ENCODE data around the gene GHRHR.

The GHRHR gene

GRCh38 chr7:30965883-30966282, 2.1 kb downstream of the GHRHR start:
- Histone ChIP-seq H3K36me3 (ENCODE audit: insufficient read depth, low read length) (no peaks in the 10 kb centered on the region), H3K9ac (ENCODE audit: insufficient read length) (no peak overlapping the region), H3K9me3 (ENCODE audit: low read depth, low read length) (no peaks in the 10 kb centered on the region), H3K27ac (no peak overlapping the region), H3K4me3 (no peak overlapping the region)
- TF ChIP-seq FOXP2 (optimal IDR thresholded peaks at IDR 0.05; ENCODE audit: control extremely low read depth, extremely low read length, insufficient read depth) (no peak), POLR2AphosphoS5 (IDR thresholded peaks at IDR 0.05; ENCODE audit: borderline replicate concordance, low read depth, low read length) (no peak), EZH2 (IDR thresholded peaks at IDR 0.05) (no peak)
- no peak for DNase-seq (ENCODE audit: low read depth, low spot score)

- no peaks in the 10 kb centered on the region for H3K36me3 ChIP-seq (ENCODE audit: insufficient read depth, low read length)
- H3K9ac ChIP-seq (ENCODE audit: insufficient read length), result no peak overlapping the region
- H3K9me3 ChIP-seq (ENCODE audit: low read depth, low read length), result no peaks in the 10 kb centered on the region
- DNase-seq (ENCODE audit: low read depth, low spot score), result no peak
- H3K27ac ChIP-seq, result no peak overlapping the region
- no peak overlapping the region for H3K4me3 ChIP-seq
- TF ChIP-seq POLR2AphosphoS5 (IDR thresholded peaks at IDR 0.05; ENCODE audit: borderline replicate concordance, low read depth, low read length), result no peak
- no peak for TF ChIP-seq FOXP2 (optimal IDR thresholded peaks at IDR 0.05; ENCODE audit: control extremely low read depth, extremely low read length, insufficient read depth)
- TF ChIP-seq EZH2 (IDR thresholded peaks at IDR 0.05), result no peak
Measured at GRCh38 chr7:30968294-30968693, 4.5 kb downstream of the GHRHR start.

GRCh38 chr7:30968747-30969603, 5.2 kb downstream of the GHRHR start:
- no peak overlapping the region for H3K9ac ChIP-seq (ENCODE audit: insufficient read length)
- H3K4me3 ChIP-seq, result no peak overlapping the region
- no peaks in the 10 kb centered on the region for H3K9me3 ChIP-seq (ENCODE audit: low read depth, low read length)
- no peak for DNase-seq (ENCODE audit: low read depth, low spot score)
- TF ChIP-seq FOXP2 (optimal IDR thresholded peaks at IDR 0.05; ENCODE audit: control extremely low read depth, extremely low read length, insufficient read depth) (no peak), POLR2AphosphoS5 (IDR thresholded peaks at IDR 0.05; ENCODE audit: borderline replicate concordance, low read depth, low read length) (no peak), EZH2 (IDR thresholded peaks at IDR 0.05) (no peak)
- H3K36me3 ChIP-seq (ENCODE audit: insufficient read depth, low read length), result no peaks in the 10 kb centered on the region
- H3K27ac ChIP-seq, result no peak overlapping the region

- TF ChIP-seq POLR2AphosphoS5 (IDR thresholded peaks at IDR 0.05; ENCODE audit: borderline replicate concordance, low read depth, low read length) (no peak), EZH2 (IDR thresholded peaks at IDR 0.05) (no peak), FOXP2 (optimal IDR thresholded peaks at IDR 0.05; ENCODE audit: control extremely low read depth, extremely low read length, insufficient read depth) (no peak)
- DNase-seq (ENCODE audit: low read depth, low spot score), result no peak
Measured at GRCh38 chr7:30969604-30969970, 5.8 kb downstream of the GHRHR start.

GRCh38 chr7:30970074-30970473, 6.3 kb downstream of the GHRHR start:
- H3K36me3 ChIP-seq (ENCODE audit: insufficient read depth, low read length), result no peaks in the 10 kb centered on the region
- no peak for DNase-seq (ENCODE audit: low read depth, low spot score)
- no peak overlapping the region for H3K27ac ChIP-seq
- H3K9ac ChIP-seq (ENCODE audit: insufficient read length), result no peak overlapping the region
- no peak overlapping the region for H3K4me3 ChIP-seq
- H3K9me3 ChIP-seq (ENCODE audit: low read depth, low read length), result no peaks in the 10 kb centered on the region
- TF ChIP-seq POLR2AphosphoS5 (IDR thresholded peaks at IDR 0.05; ENCODE audit: borderline replicate concordance, low read depth, low read length) (no peak), EZH2 (IDR thresholded peaks at IDR 0.05) (no peak), FOXP2 (optimal IDR thresholded peaks at IDR 0.05; ENCODE audit: control extremely low read depth, extremely low read length, insufficient read depth) (no peak)

More at GRCh38 chr7:30969604-30969970, 5.8 kb downstream of the GHRHR start:
- Histone ChIP-seq H3K36me3 (ENCODE audit: insufficient read depth, low read length) (no peaks in the 10 kb centered on the region), H3K9me3 (ENCODE audit: low read depth, low read length) (no peaks in the 10 kb centered on the region), H3K9ac (ENCODE audit: insufficient read length) (no peak overlapping the region), H3K4me3 (no peak overlapping the region), H3K27ac (no peak overlapping the region)

GRCh38 chr7:30970594-30971094, 6.9 kb downstream of the GHRHR start:
- no peak for DNase-seq (ENCODE audit: low read depth, low spot score)
- TF ChIP-seq FOXP2 (optimal IDR thresholded peaks at IDR 0.05; ENCODE audit: control extremely low read depth, extremely low read length, insufficient read depth) (no peak), POLR2AphosphoS5 (IDR thresholded peaks at IDR 0.05; ENCODE audit: borderline replicate concordance, low read depth, low read length) (no peak), EZH2 (IDR thresholded peaks at IDR 0.05) (no peak)
- Histone ChIP-seq H3K9ac (ENCODE audit: insufficient read length) (no peak overlapping the region), H3K27ac (no peak overlapping the region), H3K9me3 (ENCODE audit: low read depth, low read length) (no peaks in the 10 kb centered on the region), H3K36me3 (ENCODE audit: insufficient read depth, low read length) (no peaks in the 10 kb centered on the region), H3K4me3 (no peak overlapping the region)

GRCh38 chr7:30971440-30971839, 7.7 kb downstream of the GHRHR start:
- no peak for DNase-seq (ENCODE audit: low read depth, low spot score)
- no peaks in the 10 kb centered on the region for H3K36me3 ChIP-seq (ENCODE audit: insufficient read depth, low read length)
- no peak overlapping the region for H3K27ac ChIP-seq
- TF ChIP-seq EZH2 (IDR thresholded peaks at IDR 0.05) (no peak), FOXP2 (optimal IDR thresholded peaks at IDR 0.05; ENCODE audit: control extremely low read depth, extremely low read length, insufficient read depth) (no peak), POLR2AphosphoS5 (IDR thresholded peaks at IDR 0.05; ENCODE audit: borderline replicate concordance, low read depth, low read length) (no peak)
- no peak overlapping the region for H3K9ac ChIP-seq (ENCODE audit: insufficient read length)
- H3K4me3 ChIP-seq, result no peak overlapping the region
- H3K9me3 ChIP-seq (ENCODE audit: low read depth, low read length), result no peaks in the 10 kb centered on the region

GRCh38 chr7:30971840-30972563, 8.2 kb downstream of the GHRHR start:
- H3K9me3 ChIP-seq (ENCODE audit: low read depth, low read length), result no peaks in the 10 kb centered on the region
- H3K9ac ChIP-seq (ENCODE audit: insufficient read length), result no peak overlapping the region
- TF ChIP-seq FOXP2 (optimal IDR thresholded peaks at IDR 0.05; ENCODE audit: control extremely low read depth, extremely low read length, insufficient read depth) (no peak), EZH2 (IDR thresholded peaks at IDR 0.05) (no peak), POLR2AphosphoS5 (IDR thresholded peaks at IDR 0.05; ENCODE audit: borderline replicate concordance, low read depth, low read length) (no peak)

More at GRCh38 chr7:30971840-30972563, 8.2 kb downstream of the GHRHR start:
- Histone ChIP-seq H3K4me3 (no peak overlapping the region), H3K36me3 (ENCODE audit: insufficient read depth, low read length) (no peaks in the 10 kb centered on the region), H3K27ac (no peak overlapping the region)
- no peak for DNase-seq (ENCODE audit: low read depth, low spot score)
